Calu3 (cell line): ENCODE measurements around the gene MPZL1. TPM values are rescaled to one million over a fixed set of nuclear protein-coding genes. Genes with fewer than 3 reads are reported as not detected.
"Not testable (repeated sequence)": the region's sequence is repeated elsewhere in the genome, so short reads cannot be mapped to it uniquely, and the experiment has no call there.

Experiments used
- BruUV-seq: library from RNA; stranded (reverse); fragments of 400-500 nt; replicated peaks from 2 replicates; lab custom pipeline; 2021; lab: Mats Ljungman, UMichigan
- CTCF ChIA-PET: fragments of 300-600 bp; sonication (Branson Sonifier 250); formaldehyde crosslinking; loops from one replicate; lab custom pipeline; 2022; ENCODE audit warnings: antibody characterized with exemption; lab: Charles Lee
- DNase-seq: peaks from one replicate; pipeline ENCODE4 v3.0.0; 2022
- H3K27ac Mint-ChIP-seq: one replicate; pipeline ENCODE4 v1.8.0; 2022; ENCODE audit warnings: mixed read lengths; ENCODE audit not compliant: unreplicated experiment
- H3K27me3 Mint-ChIP-seq: one replicate; pipeline ENCODE4 v1.8.0; 2022; ENCODE audit warnings: mixed read lengths; ENCODE audit not compliant: unreplicated experiment
- H3K36me3 Mint-ChIP-seq: one replicate; pipeline ENCODE4 v1.8.0; 2022; ENCODE audit warnings: mild to moderate bottlenecking, moderate library complexity, mixed read lengths; ENCODE audit not compliant: insufficient read depth, unreplicated experiment
- H3K4me1 Mint-ChIP-seq: one replicate; pipeline ENCODE4 v1.8.0; 2022; ENCODE audit warnings: mild to moderate bottlenecking, low read depth, mixed read lengths; ENCODE audit not compliant: unreplicated experiment
- H3K4me3 Mint-ChIP-seq: one replicate; pipeline ENCODE4 v1.8.0; 2022; ENCODE audit warnings: mild to moderate bottlenecking, low read depth, moderate library complexity, mixed read lengths; ENCODE audit not compliant: unreplicated experiment
- H3K9me3 Mint-ChIP-seq: one replicate; pipeline ENCODE4 v1.8.0; 2022; ENCODE audit warnings: low read depth, mixed read lengths; ENCODE audit not compliant: unreplicated experiment
- CTCF ChIP-seq: fragments of 200-600 bp; IDR thresholded peaks from one replicate; pipeline ENCODE4 v1.8.0; 2022; ENCODE audit warnings: antibody characterized with exemption; ENCODE audit not compliant: unreplicated experiment
- intact Hi-C: fragments of 100-400 bp; cut with micrococcal nuclease; formaldehyde crosslinking; loops from one replicate; pipeline ENCODE4 v1.10.0; 2022; ENCODE audit not compliant: unreplicated experiment
- total RNA-seq: library from RNA; stranded (reverse); gene quantifications from 2 replicates; pipeline ENCODE4 v1.2.3, GENCODE V29; 2022

Gene MPZL1
- total RNA-seq, 1 experiment from 2014 or later = 139 TPM

DNA sequence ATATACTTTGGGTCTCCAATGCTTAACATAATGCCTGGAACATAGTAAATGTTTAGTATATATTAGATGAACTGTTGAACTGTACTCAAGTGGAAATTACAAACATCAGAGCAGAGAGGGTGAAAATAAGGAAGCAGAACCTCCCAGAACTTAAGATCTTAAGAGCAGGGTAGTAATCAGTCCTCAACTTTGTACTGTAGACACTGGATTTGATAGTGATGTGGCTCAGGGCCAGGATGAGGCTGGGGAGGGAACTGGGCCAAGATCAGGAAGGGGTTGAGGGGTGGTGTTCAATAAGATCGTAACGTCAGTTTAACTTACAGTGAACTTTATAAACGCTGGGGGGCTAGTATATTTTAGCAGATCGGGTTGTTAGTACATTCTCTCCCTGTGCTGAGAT, 15.4 kb downstream of the MPZL1 start:
- TF ChIP-seq CTCF = no peak
- H3K27me3 Mint-ChIP-seq = no peaks in the 10 kb centered on the region
- no peak overlapping the region for H3K27ac Mint-ChIP-seq
- no peak for DNase-seq
- no peaks in the 10 kb centered on the region for H3K36me3 Mint-ChIP-seq
- BruUV-seq = no TSS peak
- H3K4me3 Mint-ChIP-seq = no peak overlapping the region
- CTCF ChIA-PET = no interaction called here
- intact Hi-C loops = no loop called here
- peaks cover 19% of the 10 kb centered on the region for H3K4me1 Mint-ChIP-seq
- H3K9me3 Mint-ChIP-seq = peaks cover 2% of the 10 kb centered on the region

GRCh38 chr1:167738158-167738557, 16.4 kb downstream of the MPZL1 start:
- intact Hi-C loops = no loop called here
- no peak overlapping the region for H3K4me3 Mint-ChIP-seq
- H3K9me3 Mint-ChIP-seq = peaks cover 2% of the 10 kb centered on the region
- no peak for TF ChIP-seq CTCF
- no peak overlapping the region for H3K27ac Mint-ChIP-seq
- H3K27me3 Mint-ChIP-seq = no peaks in the 10 kb centered on the region
- peaks cover 29% of the 10 kb centered on the region for H3K4me1 Mint-ChIP-seq
- CTCF ChIA-PET = no interaction called here
- no peaks in the 10 kb centered on the region for H3K36me3 Mint-ChIP-seq
- no TSS peak for BruUV-seq
- no peak for DNase-seq

GRCh38 chr1:167739752-167740151, 18.0 kb downstream of the MPZL1 start:
- intact Hi-C loops = no loop called here
- CTCF ChIA-PET = interaction anchor here (0.7 to 1.3 kb wide), 6 partner anchors 9 to 139 kb away, joined by 3 to 10 read pairs (median 4); no protein-coding TSS in a partner anchor
- no peaks in the 10 kb centered on the region for H3K27me3 Mint-ChIP-seq
- TF ChIP-seq CTCF = no peak
- H3K36me3 Mint-ChIP-seq = no peaks in the 10 kb centered on the region
- H3K9me3 Mint-ChIP-seq = peaks cover 2% of the 10 kb centered on the region
- DNase-seq = no peak
- BruUV-seq = no TSS peak
- peak overlapping the region; percentile 12 for H3K27ac Mint-ChIP-seq
- H3K4me1 Mint-ChIP-seq = peaks cover 37% of the 10 kb centered on the region
- H3K4me3 Mint-ChIP-seq = peak overlapping the region; percentile 2

DNA sequence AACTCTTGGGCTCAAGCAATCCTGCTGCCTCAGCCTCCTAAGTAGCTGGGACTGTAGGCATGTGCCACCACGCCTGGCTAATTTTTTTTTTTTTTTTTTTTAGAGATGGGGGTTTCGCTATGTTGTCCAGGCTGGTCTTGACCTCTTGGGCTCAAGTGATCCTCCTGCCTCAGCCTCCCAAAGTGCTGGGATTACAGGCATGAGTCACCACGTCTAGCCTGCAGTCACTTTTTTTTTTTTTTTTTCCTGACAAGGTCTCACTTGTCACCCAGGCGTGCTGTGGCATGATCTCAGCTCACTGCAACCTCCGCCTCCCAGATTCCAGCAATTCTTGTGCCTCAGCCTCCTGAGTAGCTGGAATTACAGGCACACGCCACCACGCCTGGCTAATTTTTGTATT, 19.3 kb downstream of the MPZL1 start:
- BruUV-seq, H3K9me3 Mint-ChIP-seq, H3K4me3 Mint-ChIP-seq, CTCF ChIA-PET, H3K36me3 Mint-ChIP-seq, DNase-seq, H3K27ac Mint-ChIP-seq, H3K27me3 Mint-ChIP-seq, intact Hi-C loops: not testable (repeated sequence)
- peaks cover 38% of the 10 kb centered on the region for H3K4me1 Mint-ChIP-seq

GRCh38 chr1:167742392-167743057, 20.7 kb downstream of the MPZL1 start:
- BruUV-seq, H3K4me3 Mint-ChIP-seq, H3K27ac Mint-ChIP-seq, intact Hi-C loops, H3K36me3 Mint-ChIP-seq, H3K9me3 Mint-ChIP-seq, DNase-seq, H3K27me3 Mint-ChIP-seq, CTCF ChIA-PET: not testable (repeated sequence)
- H3K4me1 Mint-ChIP-seq = peaks cover 42% of the 10 kb centered on the region
